HG03469 (cell line): ENCODE data around the gene FAM13A.
"Not testable (repeated sequence)": the region's sequence is repeated elsewhere in the genome, so short reads cannot be mapped to it uniquely, and the experiment has no call there.

ENCODE experiments used
- ATAC-seq: cut with Tn5 transposase; IDR thresholded peaks from one replicate; pipeline ENCODE4 v1.9.1; 2021; ENCODE audit warnings: mild to moderate bottlenecking, moderate library complexity, moderate number of reproducible peaks; ENCODE audit not compliant: unreplicated experiment

Gene FAM13A

DNA sequence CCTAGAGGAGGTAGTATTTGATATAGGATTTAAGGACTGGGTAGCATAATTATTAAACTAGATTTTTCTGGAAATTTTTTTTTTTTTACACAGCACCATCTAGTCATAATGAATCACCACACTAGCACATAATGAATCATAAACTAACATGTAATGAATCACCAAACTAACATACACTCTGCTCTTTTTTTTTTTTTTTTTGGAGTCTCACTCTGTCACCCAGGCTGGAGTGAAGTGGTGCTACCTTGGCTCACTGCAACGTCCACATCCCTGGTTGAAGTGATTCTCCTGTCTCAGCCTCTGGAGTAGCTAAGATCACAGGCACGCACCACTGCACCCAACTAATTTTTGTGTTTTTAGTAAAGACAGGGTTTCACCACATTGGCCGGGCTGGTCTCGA lies 92.5 kb downstream of the FAM13A start:
- ATAC-seq: no peak

DNA sequence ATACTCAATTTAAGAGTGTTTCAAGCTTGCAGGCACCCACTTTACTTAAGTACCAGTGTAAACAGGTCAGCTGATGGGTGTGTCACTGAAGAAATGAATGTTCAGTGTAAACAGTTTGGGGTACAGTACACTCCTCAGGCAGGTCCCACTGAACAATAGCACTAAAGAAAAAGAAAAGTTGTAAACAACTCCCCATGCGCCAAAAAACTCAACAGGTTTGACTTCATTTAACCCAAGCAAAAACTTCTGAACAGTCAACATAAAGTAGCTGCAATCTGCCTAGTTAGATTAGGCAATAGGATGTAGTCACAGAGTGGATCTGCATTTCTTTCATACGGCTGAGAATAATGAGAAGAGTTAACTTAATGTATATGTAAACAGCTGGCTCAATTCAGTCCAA lies 93.2 kb downstream of the FAM13A start:
- ATAC-seq: no peak

DNA sequence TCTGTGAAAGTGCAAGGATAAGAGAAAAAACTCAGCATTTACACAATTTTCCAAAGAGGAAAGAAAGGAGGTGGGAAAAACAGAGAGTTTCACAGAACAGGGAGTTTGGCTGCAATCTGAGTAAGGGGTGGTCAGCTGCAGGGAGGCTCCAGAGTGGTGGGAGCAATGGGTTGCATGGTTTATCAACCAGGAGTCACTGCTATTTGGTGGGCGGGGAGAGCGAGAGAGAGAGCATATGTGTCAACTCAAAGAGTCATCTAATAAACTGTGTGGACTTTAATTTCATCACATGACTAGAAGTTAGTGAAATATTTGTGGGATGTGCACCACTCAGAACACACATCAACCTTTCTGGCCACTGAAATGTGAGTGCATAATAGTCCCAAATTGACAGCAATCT lies 94.6 kb downstream of the FAM13A start:
- ATAC-seq: no peak

DNA sequence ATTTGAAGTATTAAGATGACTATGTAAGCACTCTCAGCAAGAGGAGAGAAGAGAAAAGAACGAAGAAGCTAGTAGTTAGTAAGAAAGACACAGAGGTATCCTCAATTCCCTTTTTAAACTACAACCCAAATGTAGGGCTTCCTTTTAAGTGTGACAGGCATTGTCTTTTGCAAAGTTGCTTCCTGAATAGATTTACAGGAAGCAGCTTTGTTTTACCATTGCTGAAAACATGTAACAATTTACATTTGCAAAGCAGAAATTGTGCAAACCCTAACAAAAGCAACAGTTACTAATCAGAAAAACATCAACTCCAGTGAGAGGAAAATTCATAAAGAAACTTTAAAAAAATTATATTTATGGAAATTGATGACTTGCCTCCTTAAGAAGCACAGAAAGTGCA lies 96.4 kb downstream of the FAM13A start:
- no peak for ATAC-seq

GRCh38 chr4:88958080-88958479 lies 98.9 kb downstream of the FAM13A start:
- ATAC-seq: no peak

GRCh38 chr4:88957570-88957969 lies 99.4 kb downstream of the FAM13A start:
- no peak for ATAC-seq

DNA sequence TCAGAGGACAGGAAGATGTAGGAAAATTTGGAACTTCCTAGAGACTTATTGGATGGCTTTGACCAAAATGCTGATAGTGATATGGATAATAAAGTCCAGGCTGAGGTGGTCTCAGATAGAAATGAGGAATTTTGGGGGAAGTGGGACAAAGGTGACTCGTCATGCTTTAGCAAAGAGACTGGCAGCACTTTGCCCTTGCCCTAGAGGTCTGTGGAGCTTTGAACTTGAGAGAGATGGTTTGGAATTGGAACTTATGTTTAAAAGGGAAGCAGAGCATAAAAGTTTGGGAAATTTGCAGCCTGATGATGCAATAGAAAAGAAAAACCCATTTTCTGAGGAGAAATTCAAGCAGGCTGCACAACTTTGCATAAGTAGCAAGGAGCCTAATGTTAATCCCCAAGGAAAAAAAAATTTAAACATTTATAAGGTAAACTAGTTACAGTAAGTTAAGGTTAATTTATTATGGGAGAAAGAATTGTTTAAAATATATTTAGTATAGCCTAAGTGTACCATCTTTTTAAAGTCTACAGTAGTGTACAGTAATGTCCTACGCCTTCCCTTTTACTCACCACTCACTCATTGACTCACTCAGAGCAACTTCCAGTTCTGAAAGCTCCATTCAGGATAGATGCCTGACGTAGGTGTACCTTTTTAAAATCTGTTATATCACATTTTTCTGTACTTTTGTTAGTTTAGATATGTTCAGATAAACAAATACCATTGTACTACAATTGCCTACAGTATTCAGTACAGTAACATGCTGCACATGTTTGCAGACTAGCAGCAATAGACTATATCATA lies 101.2 kb downstream of the FAM13A start:
- ATAC-seq: no peak

- ATAC-seq: no peak
Observed at GRCh38 chr4:88953400-88953799, 103.6 kb downstream of the FAM13A start.

GRCh38 chr4:88952081-88952480 lies 104.9 kb downstream of the FAM13A start:
- no peak for ATAC-seq

GRCh38 chr4:88949605-88950004 lies 107.4 kb downstream of the FAM13A start:
- no peak for ATAC-seq

GRCh38 chr4:88940506-88940905 lies 116.5 kb downstream of the FAM13A start:
- no peak for ATAC-seq

DNA sequence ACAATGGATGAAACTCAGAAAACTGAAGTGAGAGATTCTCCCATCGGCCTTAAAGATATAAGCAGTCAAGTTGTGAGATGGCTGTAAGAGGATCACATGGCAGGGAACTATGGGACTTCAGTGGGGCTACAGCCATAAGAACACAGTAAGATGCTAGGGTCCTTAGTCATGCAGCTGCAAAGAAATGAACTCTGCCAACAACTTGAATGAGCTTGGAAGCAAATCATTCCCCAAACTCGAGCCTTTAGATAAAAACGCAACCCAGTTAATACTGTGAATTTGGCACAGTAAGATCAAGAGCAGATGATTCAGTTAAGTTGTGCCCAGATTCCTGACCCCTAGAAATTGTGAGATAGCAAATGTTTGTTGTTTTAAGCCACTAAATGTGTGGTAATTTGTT lies 117.3 kb downstream of the FAM13A start:
- ATAC-seq: no peak

DNA sequence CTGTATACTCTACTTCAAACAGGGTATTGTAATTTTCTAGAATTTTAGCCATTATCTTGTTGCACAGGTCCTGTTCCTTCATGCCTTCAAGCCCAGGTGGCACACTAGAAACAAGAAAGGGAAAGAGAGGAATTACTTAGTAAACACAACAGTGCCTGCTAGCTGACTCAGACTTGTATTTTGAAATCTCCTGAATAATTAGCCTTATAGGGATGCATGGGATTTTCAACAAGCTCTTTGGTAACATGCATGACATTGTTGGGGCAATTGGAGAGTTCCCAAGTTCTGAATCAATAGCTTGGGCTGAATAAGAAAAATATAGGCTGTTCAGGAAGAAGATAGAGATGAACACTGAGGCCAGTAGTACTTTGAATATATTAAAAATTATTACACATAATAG lies 118.8 kb downstream of the FAM13A start:
- ATAC-seq: no peak

DNA sequence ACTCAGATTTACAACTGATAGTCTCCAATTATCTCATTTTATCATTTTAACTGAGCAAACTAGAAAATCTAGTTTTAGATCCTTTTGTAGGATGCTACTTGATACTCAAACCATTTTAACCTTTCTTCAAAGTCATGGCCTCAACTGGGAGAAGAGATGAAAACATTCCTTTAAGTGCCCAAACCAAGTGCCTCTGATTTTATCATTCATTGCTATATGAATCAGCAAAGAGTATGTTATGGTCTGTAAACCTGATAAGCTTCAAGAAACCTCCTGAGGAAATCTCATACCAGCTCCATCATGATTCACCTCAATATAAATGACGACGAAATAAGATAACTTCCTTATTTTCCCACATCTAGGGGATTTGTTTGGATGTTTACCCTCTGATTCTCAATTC lies 119.9 kb downstream of the FAM13A start:
- no peak for ATAC-seq

- no peak for ATAC-seq
Observed at GRCh38 chr4:88933414-88934160, 123.4 kb downstream of the FAM13A start.

- ATAC-seq: no peak
Observed at GRCh38 chr4:88928852-88929251, 128.1 kb downstream of the FAM13A start.

DNA sequence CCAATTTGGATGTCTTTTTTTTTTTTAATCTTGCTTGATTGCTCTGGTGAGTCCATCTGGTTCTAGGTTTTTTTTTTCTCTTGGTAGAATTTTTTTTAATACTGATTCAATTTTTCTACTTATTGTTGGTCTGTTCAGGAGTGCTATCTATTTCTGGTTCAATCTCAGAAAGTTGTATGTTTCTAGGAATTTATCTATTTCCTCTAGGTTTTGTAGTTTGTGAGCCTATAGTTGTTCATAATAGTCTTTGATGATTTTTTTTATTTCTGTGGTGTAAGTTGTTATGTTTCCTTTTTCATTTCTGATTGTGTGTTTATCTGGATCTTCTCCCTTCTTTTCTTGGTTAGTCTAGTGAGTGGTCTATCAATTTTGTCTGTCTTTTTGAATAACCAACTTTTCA lies 129.6 kb downstream of the FAM13A start:
- no peak for ATAC-seq

- no peak for ATAC-seq
Observed at GRCh38 chr4:88919056-88919455, 137.9 kb downstream of the FAM13A start.

DNA sequence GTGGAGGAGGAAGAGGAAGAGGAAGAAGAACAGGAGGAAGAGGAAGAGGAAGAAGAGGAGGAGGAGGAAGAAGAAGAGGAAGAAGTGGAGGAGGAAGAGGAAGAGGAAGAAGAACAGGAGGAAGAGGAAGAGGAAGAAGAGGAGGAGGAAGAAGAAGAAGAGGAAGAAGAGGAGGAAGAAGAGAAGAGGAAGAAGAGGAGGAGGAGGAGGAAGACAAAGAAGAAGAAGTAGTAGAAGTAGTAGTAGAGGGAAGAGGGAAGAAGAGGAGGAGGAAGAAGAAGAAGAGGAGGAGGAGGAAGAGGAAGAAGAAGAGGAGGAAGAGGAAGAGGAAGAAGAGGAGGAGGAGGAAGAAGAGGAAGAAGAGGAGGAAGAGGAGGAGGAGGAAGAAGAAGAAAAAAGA lies 143.8 kb downstream of the FAM13A start:
- not testable (repeated sequence) for ATAC-seq

GRCh38 chr4:88911246-88912212 lies 145.5 kb downstream of the FAM13A start:
- ATAC-seq: no peak

GRCh38 chr4:88910101-88910500 lies 146.9 kb downstream of the FAM13A start:
- no peak for ATAC-seq
